HG02623 (cell line): ENCODE data around the gene CHRNE.
"Not testable (repeated sequence)": the region's sequence is repeated elsewhere in the genome, so short reads cannot be mapped to it uniquely, and the experiment has no call there.

Experiments used
- ATAC-seq: cut with Tn5 transposase; IDR thresholded peaks from one replicate; pipeline ENCODE4 v1.9.1; 2021; ENCODE audit warnings: moderate library complexity; ENCODE audit not compliant: unreplicated experiment

The CHRNE gene

DNA sequence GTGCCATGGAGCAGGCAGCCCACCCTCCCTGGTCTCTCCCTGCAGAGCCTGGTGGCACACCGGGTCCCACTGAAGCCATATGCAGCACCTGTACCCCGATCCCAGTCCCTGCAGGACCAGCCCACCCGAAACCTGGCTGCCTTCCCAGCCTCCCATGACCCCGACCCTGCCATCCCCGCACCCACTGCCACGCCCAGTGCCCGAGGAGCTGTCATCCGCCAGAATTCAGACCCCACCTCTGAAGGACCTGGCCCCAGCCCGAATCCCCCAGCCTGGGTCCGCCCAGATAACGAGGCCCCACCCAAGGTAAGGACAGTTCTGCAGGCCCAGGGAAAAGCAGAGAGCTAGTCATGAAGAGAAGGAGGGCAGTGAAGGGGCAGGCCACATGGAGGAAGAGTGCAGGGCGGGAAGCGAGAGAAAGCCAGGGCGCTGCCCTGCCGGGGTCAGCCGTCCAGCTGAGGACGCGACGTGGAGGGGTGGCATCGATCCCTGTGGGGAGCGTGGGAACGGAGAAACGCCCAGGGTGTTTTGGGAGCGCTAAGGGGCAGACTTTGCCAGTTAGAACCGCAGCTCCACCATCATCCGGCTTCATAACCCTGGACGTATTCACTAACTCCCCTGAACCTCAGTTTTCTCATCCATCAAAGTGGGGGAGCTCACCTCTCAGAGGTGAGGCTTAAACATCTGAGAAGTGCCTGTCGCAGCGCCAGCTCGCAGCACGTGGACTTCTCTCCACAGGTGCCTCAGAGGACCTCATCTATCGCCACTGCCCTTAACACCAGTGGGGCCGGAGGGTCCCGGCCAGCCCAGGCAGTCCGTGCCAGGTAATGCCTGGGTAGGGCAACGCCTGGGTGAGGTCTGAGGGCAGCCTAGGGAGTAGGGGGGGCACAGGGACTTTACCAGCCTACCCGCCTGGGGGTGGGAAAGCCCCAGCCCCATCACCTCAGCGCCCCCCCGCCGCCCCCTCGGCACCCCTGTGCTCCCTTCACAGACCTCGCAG lies 11.2 kb downstream of the CHRNE start:
- ATAC-seq = no peak

DNA sequence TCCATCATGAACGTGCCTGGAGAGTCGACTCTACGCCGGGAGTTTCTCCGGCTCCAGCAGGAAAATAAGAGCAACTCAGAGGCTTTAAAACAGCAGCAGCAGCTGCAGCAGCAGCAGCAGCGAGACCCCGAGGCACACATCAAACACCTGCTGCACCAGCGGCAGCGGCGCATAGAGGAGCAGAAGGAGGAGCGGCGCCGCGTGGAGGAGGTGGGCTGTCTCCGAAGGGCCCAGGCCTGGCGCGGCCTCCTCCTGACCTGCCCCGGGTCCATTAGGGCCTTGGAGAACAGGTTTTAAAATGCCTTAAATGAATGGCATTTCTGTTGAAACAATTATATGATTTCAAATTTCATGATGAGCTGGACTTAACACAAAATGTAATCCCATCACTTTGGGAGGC lies 15.3 kb downstream of the CHRNE start:
- no peak for ATAC-seq

DNA sequence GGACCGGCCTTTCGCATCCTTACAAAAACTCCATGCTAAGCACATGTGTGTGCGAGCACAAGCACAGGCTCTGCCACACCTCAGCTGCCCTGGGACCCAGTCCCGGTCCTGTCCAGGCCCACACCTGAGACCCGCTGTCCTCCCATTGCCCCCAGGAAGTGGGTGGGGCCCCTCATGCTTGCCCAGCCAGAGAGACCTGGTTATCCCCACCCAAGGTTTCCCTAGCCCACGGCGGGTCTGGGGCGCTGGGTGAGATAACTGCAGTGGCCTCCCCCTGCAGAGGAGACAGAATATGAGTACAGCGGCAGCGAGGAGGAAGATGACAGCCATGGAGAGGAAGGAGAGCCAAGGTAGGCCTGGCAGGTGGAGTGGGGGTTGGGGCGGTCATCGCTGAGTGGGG lies 16.1 kb downstream of the CHRNE start:
- ATAC-seq = no peak

DNA sequence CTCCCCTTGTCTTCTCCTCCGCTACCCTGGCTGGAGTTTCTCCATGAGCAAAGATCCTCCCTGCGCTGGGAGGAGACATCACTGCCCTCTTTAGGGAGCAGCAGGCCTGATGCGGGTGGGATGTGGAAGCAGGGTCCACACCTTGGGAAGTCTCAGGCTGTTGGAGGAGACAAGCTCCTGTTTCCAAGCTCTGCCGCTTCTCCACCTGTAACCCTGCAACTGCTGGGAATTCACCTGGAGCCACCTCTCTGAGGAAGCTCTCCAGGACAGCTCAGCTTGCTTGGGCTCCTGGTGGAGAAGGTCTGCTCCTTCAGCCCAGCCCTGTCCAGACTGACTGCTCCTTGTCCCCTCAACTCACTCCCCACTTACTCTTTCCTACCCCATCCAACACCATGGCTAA lies 18.4 kb downstream of the CHRNE start:
- no peak for ATAC-seq

DNA sequence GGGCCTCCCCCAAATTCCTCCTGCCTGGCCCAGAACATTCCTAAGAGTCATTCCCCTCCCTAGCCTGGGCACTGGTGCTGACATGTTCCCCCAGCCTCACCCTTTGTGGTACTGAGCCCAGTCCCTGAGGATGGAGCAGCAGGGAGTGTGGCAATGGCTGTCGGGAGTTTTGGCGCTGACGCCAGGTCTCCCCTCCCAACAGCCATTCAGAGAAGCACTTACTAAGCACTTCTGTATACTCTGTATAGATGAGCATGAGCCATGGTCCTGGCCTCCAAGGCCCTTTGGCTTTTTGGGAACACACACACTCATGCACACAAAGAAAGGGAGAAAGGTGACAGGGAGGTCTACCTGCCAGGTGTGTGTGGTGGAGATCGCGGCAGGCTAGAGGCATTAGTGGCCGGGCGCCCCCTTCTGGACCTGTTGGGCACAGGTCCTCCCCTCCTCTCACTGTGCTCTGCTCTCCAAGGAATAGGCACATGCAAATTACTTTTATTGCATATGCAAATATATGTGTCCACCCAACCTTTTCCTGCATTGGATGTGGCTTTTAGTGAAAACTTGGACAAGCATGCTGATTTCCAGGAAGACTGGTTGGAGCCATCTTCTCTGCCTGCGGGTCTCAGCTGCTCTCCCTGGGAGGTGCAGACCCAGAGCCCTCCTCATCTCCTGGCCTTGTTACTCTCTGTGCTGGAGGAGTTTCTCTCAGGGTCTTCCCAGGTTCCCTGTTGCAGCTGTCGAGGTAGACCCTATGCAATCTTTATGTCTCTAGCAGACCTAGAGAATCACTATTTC lies 20.9 kb downstream of the CHRNE start:
- ATAC-seq = no peak

DNA sequence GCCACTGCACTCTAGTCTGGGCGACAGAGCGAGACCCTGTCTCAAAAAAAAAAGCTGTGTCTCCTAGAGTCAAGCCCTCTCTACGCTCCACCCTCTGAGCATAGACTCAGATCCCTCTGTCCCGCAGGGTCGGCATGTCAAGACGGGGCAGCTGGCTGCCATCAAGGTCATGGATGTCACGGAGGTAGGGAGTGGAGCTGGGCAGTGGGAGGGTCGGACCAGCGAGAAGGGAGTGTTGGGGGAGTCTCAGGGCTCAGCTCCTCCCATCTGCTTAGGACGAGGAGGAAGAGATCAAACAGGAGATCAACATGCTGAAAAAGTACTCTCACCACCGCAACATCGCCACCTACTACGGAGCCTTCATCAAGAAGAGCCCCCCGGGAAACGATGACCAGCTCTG lies 22.0 kb downstream of the CHRNE start:
- no peak for ATAC-seq

DNA sequence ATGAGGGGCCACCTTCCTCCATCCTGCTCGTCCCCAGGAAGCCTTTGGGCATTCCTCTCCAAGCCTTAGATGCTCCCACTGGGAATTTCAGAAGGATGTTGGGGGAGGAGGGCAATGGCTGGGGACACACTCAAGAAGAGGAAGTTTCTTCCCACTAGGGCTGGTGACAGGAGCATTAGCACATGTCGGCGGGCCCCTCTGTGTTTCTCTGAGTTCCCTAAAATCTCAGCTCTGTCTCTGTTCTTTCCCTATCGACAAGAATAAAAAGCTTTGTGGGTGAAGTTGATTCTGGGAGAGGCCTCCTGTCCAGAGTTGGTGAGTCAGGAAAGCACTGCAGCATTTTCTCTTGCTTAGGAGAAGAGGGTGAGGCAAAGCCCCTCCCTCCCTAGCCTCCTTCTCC lies 23.3 kb downstream of the CHRNE start:
- ATAC-seq = no peak

DNA sequence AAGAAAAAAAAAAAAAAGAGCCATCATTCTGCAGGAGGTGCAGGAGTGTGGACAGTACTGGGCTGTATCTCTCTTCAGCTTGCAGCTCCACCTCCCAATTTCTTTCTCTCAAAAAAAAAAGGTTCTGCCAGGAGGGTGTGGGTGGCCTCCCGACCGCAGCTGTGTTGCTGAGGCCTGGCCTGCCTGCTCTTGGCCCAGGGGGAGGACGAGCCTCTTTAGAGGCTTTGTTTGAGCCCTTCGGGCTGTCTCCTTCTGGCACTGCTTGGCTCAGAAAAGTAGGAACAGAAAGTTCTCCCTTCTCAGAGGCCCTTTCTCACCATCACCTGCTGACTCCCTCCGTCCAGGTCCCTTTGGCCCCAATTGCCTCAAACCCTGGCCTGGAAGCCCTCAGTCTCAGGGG lies 25.8 kb downstream of the CHRNE start:
- no peak for ATAC-seq

DNA sequence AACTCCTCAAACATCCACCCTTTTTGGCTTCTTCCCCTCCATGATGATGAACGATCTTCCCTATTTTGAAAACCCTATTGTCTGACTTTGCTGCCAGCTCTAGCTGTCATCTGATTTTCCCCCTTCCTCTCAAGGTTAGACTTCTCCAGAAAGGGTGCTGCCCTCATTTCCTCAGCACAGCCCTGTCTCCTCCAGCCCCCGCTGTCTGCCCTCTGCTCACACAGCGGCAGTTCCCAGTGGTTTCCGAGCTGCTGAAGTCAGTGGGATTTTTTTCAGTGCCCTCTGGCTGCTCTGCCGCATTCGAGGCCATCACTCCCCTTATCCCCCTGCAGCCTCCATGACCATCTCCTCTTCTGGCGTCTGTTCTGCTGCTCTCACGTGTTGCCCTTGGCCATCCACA lies 30.1 kb downstream of the CHRNE start:
- ATAC-seq = no peak

DNA sequence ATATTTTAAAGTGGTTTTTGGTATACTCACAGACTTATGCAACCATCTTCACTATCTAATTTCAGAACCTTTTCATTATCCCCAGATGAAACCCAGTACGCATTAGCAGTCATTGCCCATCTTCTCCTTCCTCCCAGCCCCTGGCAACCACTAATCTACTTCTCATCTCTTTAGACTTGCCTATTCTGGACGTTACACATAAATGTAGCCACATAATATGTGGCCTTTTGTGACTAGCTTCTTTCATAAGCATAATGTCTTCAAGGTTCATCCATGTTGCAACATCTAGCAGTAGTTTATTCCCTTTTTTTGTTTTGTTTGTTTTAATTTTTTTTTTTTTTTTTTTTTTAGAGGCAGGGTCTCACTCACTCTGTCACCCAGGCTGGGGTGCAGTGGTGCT lies 32.0 kb downstream of the CHRNE start:
- no peak for ATAC-seq

DNA sequence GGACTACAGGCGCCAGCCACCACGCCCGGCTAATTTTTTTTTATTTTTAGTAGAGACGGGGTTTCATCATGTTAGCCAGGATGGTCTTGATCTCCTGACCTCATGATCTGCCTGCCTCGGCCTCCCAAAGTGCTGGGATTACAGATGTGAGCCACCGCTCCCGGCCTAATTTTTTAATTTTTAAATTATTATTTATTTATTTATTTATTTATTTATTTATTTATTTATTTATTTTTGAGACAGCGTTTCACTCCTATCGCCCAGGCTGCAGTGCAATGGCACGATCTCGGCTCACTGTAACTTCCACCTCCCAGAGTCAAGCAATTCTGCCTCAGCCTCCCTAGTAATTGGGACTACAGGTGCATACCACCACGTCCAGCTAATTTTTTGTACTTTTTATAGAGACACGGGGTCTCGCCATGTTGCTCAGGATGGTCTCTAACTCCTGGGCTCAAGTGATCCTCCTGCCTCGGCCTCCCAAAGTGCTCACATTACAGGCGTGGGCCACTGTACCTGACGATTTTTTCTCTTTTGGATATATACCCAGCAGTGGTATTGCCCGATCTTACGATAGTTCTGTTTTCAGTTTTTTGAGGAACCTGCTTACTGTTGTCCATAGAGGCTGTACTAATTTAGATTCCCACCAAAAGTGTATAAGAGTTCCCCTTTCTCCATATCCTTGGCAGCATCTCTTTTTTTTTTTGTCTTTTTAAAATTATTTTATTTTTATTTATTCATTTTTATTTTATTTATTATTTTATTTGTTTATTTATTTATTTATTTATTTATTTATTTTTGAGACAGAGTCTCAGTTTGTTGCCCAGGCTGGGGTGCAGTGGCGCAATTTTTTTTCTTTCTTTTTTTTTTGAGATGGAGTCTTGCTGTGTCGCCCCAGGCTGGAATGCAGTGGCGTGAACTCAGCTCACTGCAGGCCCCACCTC lies 33.6 kb downstream of the CHRNE start:
- ATAC-seq = not testable (repeated sequence)

DNA sequence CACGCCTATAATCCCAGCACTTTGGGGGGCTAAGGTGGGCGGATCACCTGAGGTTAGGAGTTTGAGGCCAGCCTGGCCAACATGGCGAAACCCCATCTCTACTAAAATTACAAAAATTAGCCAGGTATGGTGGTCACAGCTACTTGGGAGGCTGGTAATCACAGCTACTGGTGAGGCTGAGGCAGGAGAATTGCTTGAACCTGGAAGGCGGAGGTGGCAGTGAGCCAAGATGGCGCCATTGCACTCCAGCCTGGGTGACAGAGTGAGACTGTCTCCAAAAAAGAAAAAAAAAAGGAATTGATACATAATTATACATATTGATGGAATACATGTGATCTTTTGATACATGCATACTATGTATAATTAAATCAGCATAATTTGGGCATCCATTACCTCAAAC lies 35.4 kb downstream of the CHRNE start:
- ATAC-seq = not testable (repeated sequence)

DNA sequence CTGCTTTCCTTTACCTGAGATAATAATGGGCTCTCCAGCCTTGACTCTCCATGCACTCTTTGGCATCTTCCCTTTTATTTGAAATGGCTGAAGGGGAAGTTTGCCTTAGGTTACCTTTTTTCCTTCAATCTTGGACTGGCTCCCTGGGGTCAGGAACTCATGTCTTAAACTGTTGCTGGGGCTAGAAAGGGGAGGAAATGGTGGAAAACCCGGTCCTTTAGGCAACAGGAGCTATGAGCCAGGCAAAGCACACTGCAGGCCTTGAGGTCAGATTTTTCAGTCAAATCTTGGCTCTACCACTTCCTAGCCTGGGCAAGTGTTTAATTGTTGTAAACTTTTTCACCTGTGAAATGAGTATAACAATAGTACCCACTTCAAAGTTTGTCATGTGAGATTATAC lies 39.6 kb downstream of the CHRNE start:
- ATAC-seq = no peak

DNA sequence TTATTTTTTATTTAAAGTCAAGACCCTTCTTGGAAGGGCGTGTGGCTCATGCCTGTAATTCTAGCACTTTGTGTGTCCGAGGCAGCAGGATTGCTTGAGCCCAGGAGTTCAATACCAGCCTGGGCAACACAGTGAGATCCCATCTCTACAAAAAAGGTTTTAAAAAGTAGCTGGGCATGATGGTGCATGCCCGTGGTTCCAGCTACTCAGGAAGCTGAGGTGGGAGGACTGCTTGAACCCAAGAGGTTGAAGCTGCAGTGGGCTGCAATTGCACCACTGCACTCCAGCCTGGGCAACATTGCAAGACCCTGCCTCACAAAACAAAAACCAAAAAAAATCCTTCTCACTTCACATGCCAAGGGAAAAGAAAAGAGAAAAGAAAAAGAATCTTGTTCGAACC lies 40.2 kb downstream of the CHRNE start:
- ATAC-seq = no peak

DNA sequence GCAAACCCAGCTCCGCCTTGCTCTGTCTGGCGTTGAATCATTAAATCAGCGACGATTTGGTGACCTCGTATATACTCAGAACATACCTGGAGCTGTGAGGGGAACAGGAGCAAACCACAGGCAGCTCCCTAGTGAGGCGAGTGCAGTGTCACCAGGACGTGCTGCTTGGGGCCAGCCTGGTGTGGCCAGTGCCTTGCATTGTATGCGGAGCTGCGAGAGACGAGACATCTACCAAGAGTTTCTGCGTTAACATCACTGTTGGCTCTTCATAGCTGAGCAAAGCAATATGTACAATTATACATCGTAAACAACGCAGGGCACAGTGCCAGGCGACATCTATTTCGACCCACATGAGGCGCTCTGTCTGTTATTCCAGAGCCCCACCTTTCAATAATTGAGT lies 41.8 kb downstream of the CHRNE start:
- no peak for ATAC-seq

DNA sequence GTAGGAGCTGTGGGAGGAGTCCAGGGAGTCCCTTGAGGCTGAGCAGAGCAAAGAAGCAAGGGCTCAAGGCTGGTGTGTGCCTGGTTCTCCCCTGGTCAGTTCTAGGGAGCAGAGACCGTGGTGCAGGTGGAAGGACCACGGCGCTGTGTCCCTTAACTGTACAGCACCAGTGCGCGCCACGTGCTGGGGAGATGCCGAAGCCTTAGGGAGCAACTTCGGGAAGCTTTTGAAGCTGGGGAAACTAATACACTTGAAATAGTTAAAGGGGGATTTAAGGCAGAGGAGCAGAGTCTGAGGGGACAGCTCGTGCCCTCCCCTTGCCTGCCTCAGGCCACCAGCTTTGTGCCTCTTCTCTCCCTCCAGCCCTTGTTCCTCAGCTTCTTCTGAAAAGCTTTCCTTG lies 42.2 kb downstream of the CHRNE start:
- ATAC-seq = no peak

DNA sequence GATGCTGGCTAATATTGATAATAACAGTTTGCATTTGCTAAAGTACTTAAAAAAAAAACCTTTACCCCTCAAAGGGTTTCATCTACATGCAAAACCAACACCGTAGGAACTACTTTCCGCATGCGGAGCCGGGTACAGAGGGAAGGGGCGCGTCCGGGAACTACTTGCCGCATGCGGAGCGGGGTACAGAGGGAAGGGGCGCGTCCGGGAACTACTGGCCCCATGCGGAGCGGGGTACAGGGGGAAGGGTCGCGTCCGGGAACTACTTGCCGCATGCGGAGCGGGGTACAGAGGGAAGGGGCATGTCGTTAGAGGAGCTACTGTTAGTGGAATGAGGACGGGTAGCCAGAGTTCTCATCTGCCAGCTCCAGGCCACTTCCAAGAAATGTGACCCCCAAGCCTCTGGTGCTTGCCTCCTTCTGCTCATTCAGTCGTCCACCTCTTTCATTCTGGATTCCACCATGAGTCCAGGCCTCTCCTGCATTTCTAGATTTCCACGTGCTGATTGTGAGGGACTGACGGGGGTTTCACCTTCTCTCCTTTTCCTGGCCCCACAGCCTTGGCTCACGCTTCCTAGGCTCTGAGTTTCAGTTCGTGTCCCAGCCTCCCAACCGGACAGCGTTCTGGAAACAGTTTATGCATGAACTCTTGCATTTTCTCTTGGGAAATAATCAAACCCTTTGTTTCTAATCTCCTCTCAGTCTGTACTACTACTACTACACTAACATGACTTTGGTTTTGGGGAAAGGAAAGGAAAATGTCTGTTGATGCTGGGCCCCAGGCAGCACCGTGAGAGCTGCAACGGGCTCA lies 42.9 kb downstream of the CHRNE start:
- no peak for ATAC-seq

DNA sequence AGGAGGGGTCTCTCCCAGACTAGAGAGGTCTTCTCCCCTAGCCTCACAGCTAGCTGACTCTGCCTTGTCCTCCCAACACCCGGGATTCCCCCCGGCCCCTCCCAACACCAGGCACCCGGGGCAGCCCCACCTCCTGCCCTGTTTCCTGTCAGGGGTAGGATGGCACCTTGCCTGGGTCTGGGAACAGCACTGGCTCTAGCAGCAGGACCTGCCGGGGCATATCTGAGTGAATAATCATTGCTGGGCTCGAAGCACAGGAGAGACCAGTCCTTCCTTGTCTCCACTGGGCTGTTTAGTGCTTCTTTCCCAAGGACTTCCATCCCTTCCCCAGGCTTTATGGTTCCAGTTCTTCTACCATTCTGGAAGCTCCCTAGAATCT lies 44.0 kb downstream of the CHRNE start:
- no peak for ATAC-seq

DNA sequence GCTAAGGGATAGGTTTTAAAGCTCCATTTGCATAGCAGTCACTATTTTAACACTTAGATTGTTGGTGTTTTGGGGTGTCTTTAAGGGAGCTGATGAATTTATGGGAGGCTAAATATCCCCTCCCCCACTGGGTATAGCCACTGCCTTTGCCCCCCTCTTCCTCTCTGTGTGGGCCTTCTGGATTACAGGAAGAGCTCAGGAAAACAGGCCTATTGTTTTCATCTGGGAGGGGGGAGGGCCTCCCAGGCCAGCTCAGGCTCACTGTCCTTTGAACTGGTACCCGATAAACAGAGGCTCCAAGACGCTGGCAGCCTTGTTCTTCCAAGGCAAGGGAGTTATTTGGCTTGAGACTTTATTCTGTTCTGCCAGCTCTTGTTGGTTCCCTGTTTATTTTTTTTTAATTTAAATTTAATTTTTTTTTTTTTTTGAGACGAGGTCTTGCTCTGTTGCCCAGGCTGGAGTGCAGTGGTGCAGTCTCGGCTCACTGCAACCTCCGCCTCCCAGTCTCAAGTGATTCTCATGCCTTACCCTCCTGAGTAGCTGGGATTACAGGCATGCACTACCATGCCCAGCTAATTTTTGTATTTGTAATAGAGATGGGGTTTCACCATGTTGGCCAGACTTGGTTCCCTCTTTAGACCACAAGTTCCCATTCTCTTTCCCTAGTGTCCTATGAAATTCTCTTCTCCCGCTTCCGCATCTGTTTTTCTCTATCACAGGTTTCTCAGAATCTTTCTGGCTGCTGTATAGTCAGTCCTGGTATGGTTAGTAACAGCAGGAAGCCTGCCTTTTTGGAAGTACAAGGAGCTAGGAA lies 44.6 kb downstream of the CHRNE start:
- ATAC-seq = no peak
